Brain microvascular endothelial cell (primary cell): Measurements from ENCODE around the gene KRAS.

Experiments
- DNase-seq: peaks from one replicate; pipeline ENCODE4 v3.0.0-alpha.2; 2020
- H3K27ac ChIP-seq: fragments of 250-450 bp; sonication (Bioruptor Pico); 2 replicates; pipeline ENCODE4 v1.5.1; 2020; ENCODE audit warnings: mild to moderate bottlenecking, moderate library complexity
- H3K27me3 ChIP-seq: fragments of 250-450 bp; sonication (Bioruptor Pico); replicated peaks from 2 replicates; pipeline ENCODE4 v1.5.1; 2020; ENCODE audit warnings: mild to moderate bottlenecking
- H3K36me3 ChIP-seq: fragments of 250-450 bp; sonication (Bioruptor Pico); replicated peaks from 2 replicates; pipeline ENCODE4 v1.5.1; 2020; ENCODE audit warnings: mild to moderate bottlenecking
- H3K4me3 ChIP-seq: 2 replicates; pipeline ENCODE4 v1.5.1; 2011; ENCODE audit warnings: low read depth, mild to moderate bottlenecking, control low read depth, low read length, moderate library complexity
- CTCF ChIP-seq: IDR thresholded peaks from 2 replicates; pipeline ENCODE4 v1.5.1; 2011; ENCODE audit warnings: low read depth, mild to moderate bottlenecking, moderate library complexity, low read length, control low read depth, inconsistent platforms; ENCODE audit errors: missing control alignments
- in situ Hi-C: cut with HindIII; loops from 2 replicates; pipeline ENCODE4 v1.10.0; 2017; ENCODE audit warnings: low sequenced_read_pairs, low pct_ligation_motif_present

Gene KRAS

GRCh38 chr12:25253371-25254068, 2.8 kb upstream of the KRAS start:
- Histone ChIP-seq H3K4me3 (no peak overlapping the region), H3K27ac (no peak overlapping the region), H3K27me3 (no peaks in the 10 kb centered on the region), H3K36me3 (no peaks in the 10 kb centered on the region)
- TF ChIP-seq CTCF: no peak
- in situ Hi-C loops: no loop called here
- no peak for DNase-seq

GRCh38 chr12:25252946-25253345, 2.2 kb upstream of the KRAS start:
- Histone ChIP-seq H3K27ac (no peak overlapping the region), H3K4me3 (no peak overlapping the region), H3K36me3 (no peaks in the 10 kb centered on the region), H3K27me3 (no peaks in the 10 kb centered on the region)
- DNase-seq: no peak
- in situ Hi-C loops: no loop called here
- TF ChIP-seq CTCF: no peak

- no peaks in the 10 kb centered on the region for H3K36me3 ChIP-seq
- DNase-seq: no peak
- H3K27me3 ChIP-seq: no peaks in the 10 kb centered on the region
- H3K27ac ChIP-seq: no peak overlapping the region
- H3K4me3 ChIP-seq: peak overlapping the region; percentile 83
- no peak for TF ChIP-seq CTCF
- in situ Hi-C loops: no loop called here
Measured at GRCh38 chr12:25251769-25252168, 1.0 kb upstream of the KRAS start.

- Histone ChIP-seq H3K27ac (peak overlapping the region; percentile 70), H3K27me3 (no peaks in the 10 kb centered on the region), H3K36me3 (no peaks in the 10 kb centered on the region), H3K4me3 (peak overlapping the region; percentile 83)
- in situ Hi-C loops: no loop called here
- no peak for DNase-seq
- TF ChIP-seq CTCF: no peak
Measured at GRCh38 chr12:25249931-25250738, 594 bp downstream of the KRAS start.

- Histone ChIP-seq H3K36me3 (no peaks in the 10 kb centered on the region), H3K4me3 (no peak overlapping the region), H3K27ac (no peak overlapping the region), H3K27me3 (no peaks in the 10 kb centered on the region)
- TF ChIP-seq CTCF: no peak
- no peak for DNase-seq
- in situ Hi-C loops: no loop called here
Measured at GRCh38 chr12:25248732-25249131, 2.0 kb downstream of the KRAS start.
